ENCODE results near the gene DSE.

DSE gene

GRCh38 chr6:116426551-116426950, 55.8 kb downstream of the DSE start:
- no peaks in the 10 kb centered on the region for H3K4me1 ChIP-seq
- no peaks in the 10 kb centered on the region for H3K9me3 ChIP-seq
- H3K27me3 ChIP-seq: no peaks in the 10 kb centered on the region
- DNase-seq: no peak
- H3K36me3 ChIP-seq: no peaks in the 10 kb centered on the region
- no peak overlapping the region for H3K4me3 ChIP-seq (ENCODE audit: low read depth, low read length)
- TF ChIP-seq, protein P1, sequence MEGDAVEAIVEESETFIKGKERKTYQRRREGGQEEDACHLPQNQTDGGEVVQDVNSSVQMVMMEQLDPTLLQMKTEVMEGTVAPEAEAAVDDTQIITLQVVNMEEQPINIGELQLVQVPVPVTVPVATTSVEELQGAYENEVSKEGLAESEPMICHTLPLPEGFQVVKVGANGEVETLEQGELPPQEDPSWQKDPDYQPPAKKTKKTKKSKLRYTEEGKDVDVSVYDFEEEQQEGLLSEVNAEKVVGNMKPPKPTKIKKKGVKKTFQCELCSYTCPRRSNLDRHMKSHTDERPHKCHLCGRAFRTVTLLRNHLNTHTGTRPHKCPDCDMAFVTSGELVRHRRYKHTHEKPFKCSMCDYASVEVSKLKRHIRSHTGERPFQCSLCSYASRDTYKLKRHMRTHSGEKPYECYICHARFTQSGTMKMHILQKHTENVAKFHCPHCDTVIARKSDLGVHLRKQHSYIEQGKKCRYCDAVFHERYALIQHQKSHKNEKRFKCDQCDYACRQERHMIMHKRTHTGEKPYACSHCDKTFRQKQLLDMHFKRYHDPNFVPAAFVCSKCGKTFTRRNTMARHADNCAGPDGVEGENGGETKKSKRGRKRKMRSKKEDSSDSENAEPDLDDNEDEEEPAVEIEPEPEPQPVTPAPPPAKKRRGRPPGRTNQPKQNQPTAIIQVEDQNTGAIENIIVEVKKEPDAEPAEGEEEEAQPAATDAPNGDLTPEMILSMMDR (IDR thresholded peaks at IDR 0.05; ENCODE audit: low read depth, low read length): no peak

GRCh38 chr6:116429111-116429510, 58.4 kb downstream of the DSE start:
- H3K4me3 ChIP-seq (ENCODE audit: low read depth, low read length): no peak overlapping the region
- no peaks in the 10 kb centered on the region for H3K4me1 ChIP-seq
- no peak for DNase-seq
- H3K36me3 ChIP-seq: no peaks in the 10 kb centered on the region
- no peaks in the 10 kb centered on the region for H3K27me3 ChIP-seq
- TF ChIP-seq, protein P1 (IDR thresholded peaks at IDR 0.05; ENCODE audit: low read depth, low read length): no peak
- H3K9me3 ChIP-seq: no peaks in the 10 kb centered on the region

DNA sequence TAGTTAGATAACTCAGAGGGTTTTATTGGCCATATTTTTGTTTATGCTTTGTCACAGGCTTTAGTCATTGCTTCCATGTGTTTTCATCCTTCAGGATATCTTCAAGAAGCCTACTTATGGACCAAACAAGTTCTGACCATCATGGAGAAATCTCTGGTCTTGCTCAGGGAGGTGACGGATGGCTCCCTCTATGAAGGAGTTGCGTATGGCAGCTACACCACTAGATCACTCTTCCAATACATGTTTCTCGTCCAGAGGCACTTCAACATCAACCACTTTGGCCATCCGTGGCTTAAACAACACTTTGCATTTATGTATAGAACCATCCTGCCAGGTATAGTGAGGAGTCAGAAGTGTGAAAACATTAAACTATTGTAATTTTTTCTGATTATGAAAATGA, 60.1 kb downstream of the DSE start:
- H3K27me3 ChIP-seq: no peaks in the 10 kb centered on the region
- DNase-seq: no peak
- H3K4me3 ChIP-seq (ENCODE audit: low read depth, low read length): no peak overlapping the region
- TF ChIP-seq, protein P1 (IDR thresholded peaks at IDR 0.05; ENCODE audit: low read depth, low read length): no peak
- no peaks in the 10 kb centered on the region for H3K36me3 ChIP-seq
- no peaks in the 10 kb centered on the region for H3K4me1 ChIP-seq
- H3K9me3 ChIP-seq: no peaks in the 10 kb centered on the region

GRCh38 chr6:116431964-116432595, 61.3 kb downstream of the DSE start:
- Histone ChIP-seq H3K9me3 (no peaks in the 10 kb centered on the region), H3K4me1 (no peaks in the 10 kb centered on the region), H3K27me3 (no peaks in the 10 kb centered on the region), H3K36me3 (no peaks in the 10 kb centered on the region), H3K4me3 (ENCODE audit: low read depth, low read length) (no peak overlapping the region)
- no peak for DNase-seq
- TF ChIP-seq, protein P1 (IDR thresholded peaks at IDR 0.05; ENCODE audit: low read depth, low read length): no peak

DNA sequence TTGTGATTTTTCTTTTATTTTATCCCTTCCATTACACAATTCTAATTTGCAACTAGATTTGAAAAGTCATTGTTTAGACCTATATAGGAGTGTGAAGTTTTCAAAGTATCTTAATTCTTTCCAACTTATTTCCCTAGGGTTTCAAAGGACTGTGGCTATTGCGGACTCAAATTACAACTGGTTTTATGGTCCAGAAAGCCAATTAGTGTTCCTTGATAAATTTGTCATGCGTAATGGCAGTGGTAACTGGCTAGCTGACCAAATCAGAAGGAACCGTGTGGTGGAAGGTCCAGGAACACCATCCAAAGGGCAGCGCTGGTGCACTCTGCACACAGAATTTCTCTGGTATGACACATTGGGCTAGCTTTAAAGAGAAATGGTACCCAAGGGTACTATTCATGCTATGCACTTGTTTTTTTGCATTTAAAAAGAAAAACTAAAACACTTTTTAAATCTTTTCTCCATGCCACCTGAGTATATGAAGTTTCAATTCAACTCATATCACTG, 62.5 kb downstream of the DSE start:
- TF ChIP-seq, protein P1 (IDR thresholded peaks at IDR 0.05; ENCODE audit: low read depth, low read length): no peak
- DNase-seq: no peak
- Histone ChIP-seq H3K27me3 (no peaks in the 10 kb centered on the region), H3K36me3 (no peaks in the 10 kb centered on the region), H3K4me3 (ENCODE audit: low read depth, low read length) (no peak overlapping the region), H3K4me1 (no peaks in the 10 kb centered on the region), H3K9me3 (no peaks in the 10 kb centered on the region)

GRCh38 chr6:116434056-116434725, 63.4 kb downstream of the DSE start:
- Histone ChIP-seq H3K27me3 (no peaks in the 10 kb centered on the region), H3K36me3 (no peaks in the 10 kb centered on the region), H3K9me3 (no peaks in the 10 kb centered on the region), H3K4me3 (ENCODE audit: low read depth, low read length) (no peak overlapping the region), H3K4me1 (no peaks in the 10 kb centered on the region)
- TF ChIP-seq, protein P1 (IDR thresholded peaks at IDR 0.05; ENCODE audit: low read depth, low read length): no peak
- no peak for DNase-seq
